ENCODE results near the gene KCNJ2. TPM values are rescaled to one million over a fixed set of nuclear protein-coding genes. Genes with fewer than 3 reads are reported as not detected.

KCNJ2 gene
- total RNA-seq, 1 experiment from 2014 or later = not detected

DNA sequence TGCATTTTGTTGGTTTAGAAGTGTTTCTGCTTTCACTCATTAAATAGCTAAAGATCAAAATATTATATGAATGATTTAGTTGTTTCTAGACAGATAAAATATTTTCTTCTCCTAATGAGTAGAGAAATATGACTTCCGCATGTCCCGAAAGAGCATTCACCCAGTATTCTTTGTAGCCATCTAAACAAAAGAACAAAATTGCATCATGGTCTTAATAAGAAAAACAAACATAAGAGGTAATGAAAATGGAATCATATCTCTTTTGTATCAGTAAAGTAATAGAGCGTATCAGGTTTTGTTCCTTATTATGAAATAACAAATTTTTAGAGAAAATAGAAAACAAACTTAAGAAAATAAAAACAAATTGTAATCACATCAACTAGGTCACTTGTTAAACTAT is 16.1 kb upstream of the KCNJ2 start:
- ChIA-PET CTCF (no interaction called here), POLR2A (ENCODE audit: low non-redundant PET) (no interaction called here)
- no peak overlapping the region for H3K4me3 ChIP-seq (ENCODE audit: low read depth, low read length, poor library complexity, severe bottlenecking)
- DNase-seq (ENCODE audit: low spot score) = no peak
- H3K9me3 ChIP-seq (ENCODE audit: low read depth, low read length, poor library complexity, severe bottlenecking) = no peaks in the 10 kb centered on the region
- H3K27ac ChIP-seq (ENCODE audit: low read depth, low read length, poor library complexity, severe bottlenecking) = no peak overlapping the region
- peaks cover 6% of the 10 kb centered on the region for H3K27me3 ChIP-seq (replicated peaks; ENCODE audit: insufficient read depth, low read depth, low read length, poor library complexity)
- no peaks in the 10 kb centered on the region for H3K36me3 ChIP-seq (ENCODE audit: insufficient read depth, low read length, poor library complexity, severe bottlenecking)
- no TSS peak for BruUV-seq (replicated peaks)
- TF ChIP-seq CTCF (conservative IDR thresholded peaks at IDR 0.05; ENCODE audit: low read depth, low read length) = no peak
- no peak for TF ChIP-seq EZH2 (IDR thresholded peaks at IDR 0.05; ENCODE audit: borderline replicate concordance, low read depth, low read length, poor library complexity, severe bottlenecking)
- intact Hi-C loops (cut with micrococcal nuclease; ENCODE audit: unreplicated experiment) = no loop called here
- no peaks in the 10 kb centered on the region for H3K4me1 ChIP-seq (ENCODE audit: insufficient read depth, low read length, poor library complexity, severe bottlenecking)

GRCh38 chr17:70157151-70157550 is 12.2 kb upstream of the KCNJ2 start:
- no TSS peak for BruUV-seq (replicated peaks)
- H3K27ac ChIP-seq (ENCODE audit: low read depth, low read length, poor library complexity, severe bottlenecking) = no peak overlapping the region
- POLR2A ChIA-PET (ENCODE audit: low non-redundant PET) = no interaction called here

GRCh38 chr17:70158180-70158579 is 11.2 kb upstream of the KCNJ2 start:
- intact Hi-C loops (cut with micrococcal nuclease; ENCODE audit: unreplicated experiment) = no loop called here
- Histone ChIP-seq H3K27me3 (replicated peaks; ENCODE audit: insufficient read depth, low read depth, low read length, poor library complexity) (peaks cover 47% of the 10 kb centered on the region), H3K9me3 (ENCODE audit: low read depth, low read length, poor library complexity, severe bottlenecking) (no peaks in the 10 kb centered on the region), H3K36me3 (ENCODE audit: insufficient read depth, low read length, poor library complexity, severe bottlenecking) (no peaks in the 10 kb centered on the region), H3K4me1 (ENCODE audit: insufficient read depth, low read length, poor library complexity, severe bottlenecking) (no peaks in the 10 kb centered on the region), H3K4me3 (ENCODE audit: low read depth, low read length, poor library complexity, severe bottlenecking) (no peak overlapping the region), H3K27ac (ENCODE audit: low read depth, low read length, poor library complexity, severe bottlenecking) (no peak overlapping the region)
- BruUV-seq (replicated peaks) = no TSS peak
- POLR2A ChIA-PET (ENCODE audit: low non-redundant PET) = no interaction called here
- CTCF ChIA-PET = no interaction called here
- no peak for TF ChIP-seq CTCF (conservative IDR thresholded peaks at IDR 0.05; ENCODE audit: low read depth, low read length)
- no peak for TF ChIP-seq EZH2 (IDR thresholded peaks at IDR 0.05; ENCODE audit: borderline replicate concordance, low read depth, low read length, poor library complexity, severe bottlenecking)
- no peak for DNase-seq (ENCODE audit: low spot score)

More at GRCh38 chr17:70157151-70157550, 12.2 kb upstream of the KCNJ2 start:
- Histone ChIP-seq H3K27me3 (replicated peaks; ENCODE audit: insufficient read depth, low read depth, low read length, poor library complexity) (peaks cover 43% of the 10 kb centered on the region), H3K4me3 (ENCODE audit: low read depth, low read length, poor library complexity, severe bottlenecking) (no peak overlapping the region), H3K4me1 (ENCODE audit: insufficient read depth, low read length, poor library complexity, severe bottlenecking) (no peaks in the 10 kb centered on the region), H3K36me3 (ENCODE audit: insufficient read depth, low read length, poor library complexity, severe bottlenecking) (no peaks in the 10 kb centered on the region), H3K9me3 (ENCODE audit: low read depth, low read length, poor library complexity, severe bottlenecking) (no peaks in the 10 kb centered on the region)
- CTCF ChIA-PET = no interaction called here
- no peak for TF ChIP-seq EZH2 (IDR thresholded peaks at IDR 0.05; ENCODE audit: borderline replicate concordance, low read depth, low read length, poor library complexity, severe bottlenecking)
- no peak for TF ChIP-seq CTCF (conservative IDR thresholded peaks at IDR 0.05; ENCODE audit: low read depth, low read length)
- DNase-seq (ENCODE audit: low spot score) = no peak
- intact Hi-C loops (cut with micrococcal nuclease; ENCODE audit: unreplicated experiment) = no loop called here

All from A673 (cell line).